AG04449 (cell line): Measurements from ENCODE around the gene ABLIM1.

Experiments used
- CTCF ChIA-PET: fragments of 350-600 bp; formaldehyde crosslinking; extraction: SDS; loops from one replicate; lab custom pipeline; 2021; ENCODE audit warnings: antibody characterized with exemption; lab: Yijun Ruan, JAX
- POLR2A ChIA-PET: fragments of 400-600, 350-600 bp; formaldehyde crosslinking; extraction: SDS; loops from one replicate; lab custom pipeline; 2020; ENCODE audit warnings: antibody characterized with exemption, inconsistent platforms; lab: Yijun Ruan, JAX
- DNase-seq: peaks from one replicate; pipeline ENCODE4 v3.0.0-alpha.2; 2010; ENCODE audit warnings: low read depth, low spot score
- H3K4me3 ChIP-seq: 2 replicates; pipeline ENCODE4 v1.5.1; 2011; ENCODE audit warnings: low read depth, mild to moderate bottlenecking, control low read depth, low read length
- TF ChIP-seq, protein P1 (sequence below): IDR thresholded peaks from one replicate; pipeline ENCODE4 v1.5.1; 2011; ENCODE audit warnings: mild to moderate bottlenecking, moderate library complexity, low read length, control low read depth, inconsistent platforms; ENCODE audit not compliant: insufficient read depth; ENCODE audit errors: missing control alignments

Gene ABLIM1

DNA sequence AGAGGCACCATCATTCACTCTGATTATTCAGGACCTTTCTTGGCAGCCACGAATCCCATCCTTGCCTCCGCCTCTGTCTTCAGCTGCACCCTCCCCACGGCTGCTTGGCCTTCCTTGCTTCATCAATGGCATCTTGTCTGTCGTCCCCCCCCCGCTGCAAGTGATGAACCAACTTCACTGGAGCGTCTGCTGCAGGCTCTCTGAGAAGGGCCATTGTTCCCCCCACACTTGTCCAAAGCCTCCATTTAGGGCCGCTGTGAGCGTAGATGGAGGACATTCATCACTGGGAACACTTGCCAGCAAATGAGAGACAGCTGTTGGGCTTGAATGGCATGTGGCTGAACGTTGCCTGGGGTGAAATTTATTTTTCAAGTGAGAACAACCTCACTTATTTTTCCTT is 273.9 kb downstream of the ABLIM1 start:
- no peak for DNase-seq
- H3K4me3 ChIP-seq, result no peak overlapping the region
- POLR2A ChIA-PET, result no interaction called here
- TF ChIP-seq, protein P1, sequence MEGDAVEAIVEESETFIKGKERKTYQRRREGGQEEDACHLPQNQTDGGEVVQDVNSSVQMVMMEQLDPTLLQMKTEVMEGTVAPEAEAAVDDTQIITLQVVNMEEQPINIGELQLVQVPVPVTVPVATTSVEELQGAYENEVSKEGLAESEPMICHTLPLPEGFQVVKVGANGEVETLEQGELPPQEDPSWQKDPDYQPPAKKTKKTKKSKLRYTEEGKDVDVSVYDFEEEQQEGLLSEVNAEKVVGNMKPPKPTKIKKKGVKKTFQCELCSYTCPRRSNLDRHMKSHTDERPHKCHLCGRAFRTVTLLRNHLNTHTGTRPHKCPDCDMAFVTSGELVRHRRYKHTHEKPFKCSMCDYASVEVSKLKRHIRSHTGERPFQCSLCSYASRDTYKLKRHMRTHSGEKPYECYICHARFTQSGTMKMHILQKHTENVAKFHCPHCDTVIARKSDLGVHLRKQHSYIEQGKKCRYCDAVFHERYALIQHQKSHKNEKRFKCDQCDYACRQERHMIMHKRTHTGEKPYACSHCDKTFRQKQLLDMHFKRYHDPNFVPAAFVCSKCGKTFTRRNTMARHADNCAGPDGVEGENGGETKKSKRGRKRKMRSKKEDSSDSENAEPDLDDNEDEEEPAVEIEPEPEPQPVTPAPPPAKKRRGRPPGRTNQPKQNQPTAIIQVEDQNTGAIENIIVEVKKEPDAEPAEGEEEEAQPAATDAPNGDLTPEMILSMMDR, result no peak
- CTCF ChIA-PET, result no interaction called here
